GM19099 (cell line): ENCODE results near the gene PRICKLE3.

Experiments
- POLR2A ChIP-seq: IDR thresholded peaks from 3 replicates; pipeline ENCODE4 v1.6.1; 2011; ENCODE audit warnings: low read depth; ENCODE audit not compliant: insufficient read length; ENCODE audit errors: extremely low read depth

The PRICKLE3 gene

GRCh38 chrX:49176421-49177326 is 9.5 kb downstream of the PRICKLE3 start:
- TF ChIP-seq POLR2A, result no peak

- TF ChIP-seq POLR2A, result no peak
Observed at GRCh38 chrX:49175435-49176274, 10.5 kb downstream of the PRICKLE3 start.

GRCh38 chrX:49174723-49175122 is 11.4 kb downstream of the PRICKLE3 start:
- no peak for TF ChIP-seq POLR2A

GRCh38 chrX:49172280-49172780 is 13.8 kb downstream of the PRICKLE3 start:
- TF ChIP-seq POLR2A, result no peak

GRCh38 chrX:49171752-49172279 is 14.4 kb downstream of the PRICKLE3 start, which contains the start of gene PLP2:
PLP2 (plus strand) TSS chrX:49171898; CDS start chrX:49172001, 103 bp downstream.
- peak; percentile 57 for TF ChIP-seq POLR2A

- no peak for TF ChIP-seq POLR2A
Observed at GRCh38 chrX:49167740-49168108, 18.4 kb downstream of the PRICKLE3 start.

- no peak for TF ChIP-seq POLR2A
Observed at GRCh38 chrX:49166914-49167739, 19.0 kb downstream of the PRICKLE3 start.

- peak; percentile 42 for TF ChIP-seq POLR2A
Observed at GRCh38 chrX:49165901-49166881, 20.0 kb downstream of the PRICKLE3 start.

GRCh38 chrX:49164589-49165360 is 21.4 kb downstream of the PRICKLE3 start:
- no peak for TF ChIP-seq POLR2A

- peak; percentile 53 for TF ChIP-seq POLR2A
Observed at GRCh38 chrX:49163555-49164419, 22.4 kb downstream of the PRICKLE3 start.

- no peak for TF ChIP-seq POLR2A
Observed at GRCh38 chrX:49162620-49163019, 23.6 kb downstream of the PRICKLE3 start, which contains the start of gene MAGIX. MAGIX (plus strand) TSS chrX:49162758; CDS start chrX:49162890, 132 bp downstream.
